HEK293T (cell line): ENCODE results near the gene ULBP1.

Source experiments
- ARNT ChIP-seq: fragments of 450-650 bp; IDR thresholded peaks from 2 replicates; pipeline ENCODE4 v1.6.1; 2017; ENCODE audit warnings: mild to moderate bottlenecking
- BHLHE40 ChIP-seq: fragments of 450-650 bp; IDR thresholded peaks from 2 replicates; pipeline ENCODE4 v1.6.1; 2016; ENCODE audit warnings: mild to moderate bottlenecking, moderate library complexity, borderline replicate concordance
- HDGF ChIP-seq: fragments of 450-650 bp; IDR thresholded peaks from 2 replicates; pipeline ENCODE4 v1.6.1; 2017; ENCODE audit warnings: antibody characterized with exemption, borderline replicate concordance
- NFRKB ChIP-seq: fragments of 450-650 bp; IDR thresholded peaks from 2 replicates; pipeline ENCODE4 v1.6.1; 2016; ENCODE audit warnings: mild to moderate bottlenecking, moderate library complexity

DNA sequence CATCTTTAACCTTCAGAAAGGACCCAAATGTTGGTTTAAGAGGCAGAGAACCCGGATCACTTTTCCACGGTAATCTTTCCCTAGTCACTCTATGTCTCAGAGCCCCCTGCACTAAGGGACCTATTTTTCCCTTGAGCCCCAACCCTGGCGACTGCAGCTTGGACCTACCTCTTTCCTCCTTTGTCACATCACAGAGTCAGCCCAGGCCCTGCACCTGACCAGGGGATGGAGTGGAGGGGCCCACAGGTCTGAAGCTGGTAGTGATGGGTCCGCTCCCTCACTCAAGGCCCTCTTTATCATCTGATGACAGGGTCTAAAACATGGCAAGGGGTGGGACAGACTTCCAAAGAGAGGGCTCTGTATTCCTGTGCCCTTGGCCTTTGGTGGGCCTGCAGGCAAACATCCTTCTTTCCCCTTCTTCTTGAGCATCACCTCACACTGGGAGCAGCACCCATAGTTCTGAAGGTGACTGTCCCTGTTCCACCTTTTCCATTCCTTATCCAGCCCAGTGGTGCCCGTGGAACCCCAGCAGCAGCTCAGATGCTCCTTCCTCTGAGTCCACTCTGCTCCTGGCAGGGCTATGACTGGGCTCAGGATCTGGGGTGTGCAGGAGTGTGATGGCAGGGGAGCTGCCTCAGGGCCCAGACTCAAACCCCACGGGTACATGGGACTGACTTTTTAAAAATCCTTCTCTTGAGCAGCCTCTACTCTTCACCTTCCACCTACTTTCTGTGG, 55.3 kb downstream of the ULBP1 start:
- TF ChIP-seq ARNT (no peak), NFRKB (no peak), HDGF (no peak), BHLHE40 (no peak)
